ENCODE data around the gene SMARCA4.

SMARCA4 gene

GRCh38 chr19:10961073-10961860, 437 bp downstream of the SMARCA4 start:
- WGBS, 2 donors (ENCODE audit: extremely low coverage in 2 of 2, insufficient read length in 2 of 2, insufficient replicate concordance in 1 of 2): no CpG with 5 or more reads among the region's 92 CpGs
- peak overlapping the region; percentile 100 for H3K23ac ChIP-seq (ENCODE audit: low read depth, low read length, poor library complexity)
- H2BK120ac ChIP-seq (ENCODE audit: low read depth, low read length): peak overlapping the region; percentile 54
- peak overlapping the region; percentile 80 for H3K18ac ChIP-seq (ENCODE audit: low read length)
- H4K8ac ChIP-seq (ENCODE audit: low read depth, low read length): no peak overlapping the region
- peak overlapping the region; percentile 78 for H3K4ac ChIP-seq (ENCODE audit: low read length)
- peaks cover 5% of the 10 kb centered on the region for H3K79me1 ChIP-seq (ENCODE audit: low read depth, low read length)
- DNase-seq (ENCODE audit: low spot score): peak; percentile 53
- peak overlapping the region; percentile 82 for H2AK5ac ChIP-seq (ENCODE audit: low read depth, low read length)
- no peak overlapping the region for H2BK12ac ChIP-seq (ENCODE audit: low read length)
- H3K27me3 ChIP-seq (ENCODE audit: control insufficient read depth in 3 of 3, insufficient read depth in 3 of 3, low read depth in 1 of 3, low read length in 3 of 3): no peaks in the 10 kb centered on the region
- peak overlapping the region; percentile 94 for H3K27ac ChIP-seq (replicated peaks; ENCODE audit: low read length)
- H3K9ac ChIP-seq (ENCODE audit: low read depth, low read length, poor library complexity): peak overlapping the region; percentile 91
- H4K91ac ChIP-seq (ENCODE audit: low read depth, low read length, poor library complexity): no peak overlapping the region
- H2AFZ ChIP-seq (ENCODE audit: low read length): peak overlapping the region; percentile 70
- peak overlapping the region; percentile 74 for H3K4me2 ChIP-seq (ENCODE audit: insufficient read depth, low read length, poor library complexity, severe bottlenecking)
- peak overlapping the region; percentile 21 for H2BK15ac ChIP-seq (ENCODE audit: low read length)
- peaks cover 8 to 9% of the 10 kb centered on the region in 2 donors for H3K4me1 ChIP-seq (ENCODE audit: control insufficient read depth in 2 of 2, insufficient read depth in 1 of 2, low read depth in 1 of 2, low read length in 2 of 2)
- no peaks in the 10 kb centered on the region for H3K9me3 ChIP-seq (replicated peaks in 1 of 2; ENCODE audit: control insufficient read depth in 2 of 2, insufficient read depth in 1 of 2, low read depth in 1 of 2, low read length in 2 of 2)
- H3K14ac ChIP-seq (ENCODE audit: low read length): peak overlapping the region; percentile 56
- H3K4me3 ChIP-seq (ENCODE audit: low read length in 2 of 2): peak overlapping the region; percentile 96
- peak overlapping the region; percentile 97 for H2BK5ac ChIP-seq (ENCODE audit: low read length)
- peaks cover under 1 to 29% of the 10 kb centered on the region in 2 donors for H3K36me3 ChIP-seq (replicated peaks in 1 of 2; ENCODE audit: control insufficient read depth in 2 of 2, insufficient read depth in 2 of 2, low read length in 2 of 2)

- no peak overlapping the region for H4K8ac ChIP-seq (ENCODE audit: low read depth, low read length)
- no peaks in the 10 kb centered on the region for H3K27me3 ChIP-seq (ENCODE audit: control insufficient read depth in 3 of 3, insufficient read depth in 3 of 3, low read depth in 1 of 3, low read length in 3 of 3)
- no peak overlapping the region for H3K4ac ChIP-seq (ENCODE audit: low read length)
- no peak overlapping the region for H3K9ac ChIP-seq (ENCODE audit: low read depth, low read length, poor library complexity)
- H4K91ac ChIP-seq (ENCODE audit: low read depth, low read length, poor library complexity): no peak overlapping the region
- H2BK5ac ChIP-seq (ENCODE audit: low read length): peak overlapping the region; percentile 59
- no peaks in the 10 kb centered on the region for H3K9me3 ChIP-seq (replicated peaks in 1 of 2; ENCODE audit: control insufficient read depth in 2 of 2, insufficient read depth in 1 of 2, low read depth in 1 of 2, low read length in 2 of 2)
- H2BK12ac ChIP-seq (ENCODE audit: low read length): no peak overlapping the region
- H3K79me1 ChIP-seq (ENCODE audit: low read depth, low read length): peaks cover 5% of the 10 kb centered on the region
- H2AK5ac ChIP-seq (ENCODE audit: low read depth, low read length): no peak overlapping the region
- H2AFZ ChIP-seq (ENCODE audit: low read length): no peak overlapping the region
- no peak overlapping the region for H3K4me2 ChIP-seq (ENCODE audit: insufficient read depth, low read length, poor library complexity, severe bottlenecking)
- peak overlapping the region; percentile 11 for H3K18ac ChIP-seq (ENCODE audit: low read length)
- peaks cover 8 to 9% of the 10 kb centered on the region in 2 donors for H3K4me1 ChIP-seq (ENCODE audit: control insufficient read depth in 2 of 2, insufficient read depth in 1 of 2, low read depth in 1 of 2, low read length in 2 of 2)
- H3K23ac ChIP-seq (ENCODE audit: low read depth, low read length, poor library complexity): no peak overlapping the region
- no peak overlapping the region for H3K27ac ChIP-seq (replicated peaks; ENCODE audit: low read length)
- peak overlapping the region in 1 of 2 donors; percentile 14 for H3K4me3 ChIP-seq (ENCODE audit: low read length in 2 of 2)
- H3K14ac ChIP-seq (ENCODE audit: low read length): no peak overlapping the region
- H2BK120ac ChIP-seq (ENCODE audit: low read depth, low read length): no peak overlapping the region
- H2BK15ac ChIP-seq (ENCODE audit: low read length): no peak overlapping the region
- H3K36me3 ChIP-seq (replicated peaks in 1 of 2; ENCODE audit: control insufficient read depth in 2 of 2, insufficient read depth in 2 of 2, low read length in 2 of 2): peaks cover 1 to 35% of the 10 kb centered on the region in 2 donors
- DNase-seq (ENCODE audit: low spot score): no peak
- WGBS, 2 donors (ENCODE audit: extremely low coverage in 2 of 2, insufficient read length in 2 of 2, insufficient replicate concordance in 1 of 2): no CpG with 5 or more reads among the region's 10 CpGs
These were observed 2.0 kb downstream of the SMARCA4 start for GRCh38 chr19:10962863-10963262.

GRCh38 chr19:10963865-10964264, 3.0 kb downstream of the SMARCA4 start:
- whole genome bisulfite sequencing, 2 donors (ENCODE audit: extremely low coverage in 2 of 2, insufficient read length in 2 of 2, insufficient replicate concordance in 1 of 2): no CpG with 5 or more reads among the region's 4 CpGs
- no peak overlapping the region for H3K23ac ChIP-seq (ENCODE audit: low read depth, low read length, poor library complexity)

GRCh38 chr19:10964903-10965302, 4.1 kb downstream of the SMARCA4 start:
- Histone ChIP-seq H3K9me3 (replicated peaks in 1 of 2; ENCODE audit: control insufficient read depth in 2 of 2, insufficient read depth in 1 of 2, low read depth in 1 of 2, low read length in 2 of 2) (no peaks in the 10 kb centered on the region), H3K79me1 (ENCODE audit: low read depth, low read length) (peaks cover 10% of the 10 kb centered on the region), H2BK120ac (ENCODE audit: low read depth, low read length) (no peak overlapping the region), H3K23ac (ENCODE audit: low read depth, low read length, poor library complexity) (no peak overlapping the region), H2BK5ac (ENCODE audit: low read length) (no peak overlapping the region), H3K4me1 (ENCODE audit: control insufficient read depth in 2 of 2, insufficient read depth in 1 of 2, low read depth in 1 of 2, low read length in 2 of 2) (peaks cover 14 to 15% of the 10 kb centered on the region in 2 donors), H2BK15ac (ENCODE audit: low read length) (no peak overlapping the region), H2BK12ac (ENCODE audit: low read length) (no peak overlapping the region), H3K4ac (ENCODE audit: low read length) (no peak overlapping the region), H3K4me3 (ENCODE audit: low read length in 2 of 2) (no peak overlapping the region), H3K27me3 (ENCODE audit: control insufficient read depth in 3 of 3, insufficient read depth in 3 of 3, low read depth in 1 of 3, low read length in 3 of 3) (no peaks in the 10 kb centered on the region), H3K9ac (ENCODE audit: low read depth, low read length, poor library complexity) (no peak overlapping the region), H2AFZ (ENCODE audit: low read length) (no peak overlapping the region), H4K8ac (ENCODE audit: low read depth, low read length) (no peak overlapping the region), H3K14ac (ENCODE audit: low read length) (no peak overlapping the region), H3K4me2 (ENCODE audit: insufficient read depth, low read length, poor library complexity, severe bottlenecking) (no peak overlapping the region), H4K91ac (ENCODE audit: low read depth, low read length, poor library complexity) (no peak overlapping the region), H3K36me3 (replicated peaks in 1 of 2; ENCODE audit: control insufficient read depth in 2 of 2, insufficient read depth in 2 of 2, low read length in 2 of 2) (peaks cover 3 to 49% of the 10 kb centered on the region in 2 donors), H2AK5ac (ENCODE audit: low read depth, low read length) (no peak overlapping the region), H3K27ac (replicated peaks; ENCODE audit: low read length) (no peak overlapping the region), H3K18ac (ENCODE audit: low read length) (no peak overlapping the region)
- no CpG with 5 or more reads among the region's 4 CpGs for WGBS, 2 donors (ENCODE audit: extremely low coverage in 2 of 2, insufficient read length in 2 of 2, insufficient replicate concordance in 1 of 2)
- DNase-seq (ENCODE audit: low spot score): no peak

More at GRCh38 chr19:10963865-10964264, 3.0 kb downstream of the SMARCA4 start:
- Histone ChIP-seq H3K4me1 (ENCODE audit: control insufficient read depth in 2 of 2, insufficient read depth in 1 of 2, low read depth in 1 of 2, low read length in 2 of 2) (peaks cover 13 to 14% of the 10 kb centered on the region in 2 donors), H3K14ac (ENCODE audit: low read length) (no peak overlapping the region), H2BK5ac (ENCODE audit: low read length) (no peak overlapping the region), H3K4ac (ENCODE audit: low read length) (no peak overlapping the region), H2BK15ac (ENCODE audit: low read length) (no peak overlapping the region), H2AK5ac (ENCODE audit: low read depth, low read length) (no peak overlapping the region), H2BK12ac (ENCODE audit: low read length) (no peak overlapping the region), H2BK120ac (ENCODE audit: low read depth, low read length) (no peak overlapping the region), H4K91ac (ENCODE audit: low read depth, low read length, poor library complexity) (no peak overlapping the region), H2AFZ (ENCODE audit: low read length) (no peak overlapping the region), H3K4me3 (ENCODE audit: low read length in 2 of 2) (no peak overlapping the region), H3K4me2 (ENCODE audit: insufficient read depth, low read length, poor library complexity, severe bottlenecking) (no peak overlapping the region), H3K27ac (replicated peaks; ENCODE audit: low read length) (no peak overlapping the region), H3K79me1 (ENCODE audit: low read depth, low read length) (peaks cover 8% of the 10 kb centered on the region), H3K9me3 (replicated peaks in 1 of 2; ENCODE audit: control insufficient read depth in 2 of 2, insufficient read depth in 1 of 2, low read depth in 1 of 2, low read length in 2 of 2) (no peaks in the 10 kb centered on the region), H3K9ac (ENCODE audit: low read depth, low read length, poor library complexity) (no peak overlapping the region), H3K18ac (ENCODE audit: low read length) (no peak overlapping the region), H4K8ac (ENCODE audit: low read depth, low read length) (no peak overlapping the region), H3K27me3 (ENCODE audit: control insufficient read depth in 3 of 3, insufficient read depth in 3 of 3, low read depth in 1 of 3, low read length in 3 of 3) (no peaks in the 10 kb centered on the region), H3K36me3 (replicated peaks in 1 of 2; ENCODE audit: control insufficient read depth in 2 of 2, insufficient read depth in 2 of 2, low read length in 2 of 2) (peaks cover 1 to 41% of the 10 kb centered on the region in 2 donors)
- no peak for DNase-seq (ENCODE audit: low spot score)

All from neuronal stem cell (in vitro differentiated cells).